GDM1 (cell line): ENCODE data around the gene HLF.

Experiments used
- DNase-seq: peaks from one replicate; lab custom pipeline; 2025; lab: John Stamatoyannopoulos, UW

Gene HLF

GRCh38 chr17:55274355-55275255 lies 9.8 kb downstream of the HLF start:
- no peak for DNase-seq

GRCh38 chr17:55275894-55276804 lies 11.4 kb downstream of the HLF start:
- DNase-seq: no peak

DNA sequence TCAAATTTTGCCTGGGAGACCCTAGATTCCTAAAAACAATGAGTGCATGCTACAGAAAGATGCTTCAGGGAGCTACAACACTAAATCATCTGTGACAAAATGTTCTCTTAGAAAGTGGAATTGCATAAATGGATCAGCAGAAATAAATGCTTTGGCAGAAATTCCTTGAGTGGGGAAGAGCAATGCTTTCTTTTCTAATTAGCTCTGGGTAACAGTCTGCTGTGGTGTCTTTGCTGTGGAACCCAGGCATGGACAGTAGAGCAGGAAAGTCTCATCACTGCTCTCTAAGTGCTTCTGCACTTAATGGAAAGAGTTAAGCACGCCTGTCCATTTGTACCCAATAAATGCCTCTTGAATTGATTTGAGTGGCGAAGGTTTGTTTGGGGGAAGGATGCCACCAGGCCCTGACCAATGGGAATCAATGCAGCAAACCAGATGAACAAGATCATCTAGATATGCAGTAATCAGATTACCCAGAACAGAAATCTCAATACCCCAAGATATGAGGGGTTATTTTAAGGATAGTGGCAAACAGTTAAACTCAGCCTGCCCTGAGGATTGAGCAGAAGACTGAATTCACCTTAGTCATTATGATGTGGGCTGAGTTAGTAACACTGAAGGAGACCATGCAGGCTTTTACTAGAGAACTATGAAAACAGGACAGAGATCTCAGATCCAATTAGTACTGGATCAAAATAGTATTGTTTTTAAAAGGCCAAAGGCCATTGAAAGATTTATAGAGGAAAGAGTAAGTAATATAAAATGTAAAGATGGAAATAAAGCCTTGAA lies 13.6 kb downstream of the HLF start:
- DNase-seq: no peak

GRCh38 chr17:55279203-55279602 lies 14.4 kb downstream of the HLF start:
- no peak for DNase-seq

- DNase-seq: no peak
Measured at GRCh38 chr17:55279788-55280187, 15.0 kb downstream of the HLF start.

DNA sequence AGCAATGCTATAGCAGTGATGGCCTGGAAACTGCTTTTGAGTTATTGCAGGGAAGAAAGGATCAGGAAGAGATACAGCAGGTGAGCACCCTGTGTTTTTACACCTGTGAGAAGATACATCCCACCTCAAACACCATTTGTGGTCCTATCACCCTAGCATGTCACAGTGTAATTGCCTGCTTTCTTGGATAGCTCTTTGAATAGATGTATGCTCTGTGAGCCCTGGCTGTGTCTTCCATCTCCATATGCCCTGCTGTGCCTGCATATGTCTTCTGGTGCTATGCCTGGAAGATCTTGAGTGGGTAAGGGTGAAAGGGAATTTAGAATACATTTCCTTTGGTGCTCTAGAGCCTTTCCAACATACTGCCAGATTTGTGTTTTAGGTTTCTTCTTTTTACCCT lies 15.5 kb downstream of the HLF start:
- DNase-seq: no peak

- no peak for DNase-seq
Measured at GRCh38 chr17:55281649-55282378, 17.1 kb downstream of the HLF start.

DNA sequence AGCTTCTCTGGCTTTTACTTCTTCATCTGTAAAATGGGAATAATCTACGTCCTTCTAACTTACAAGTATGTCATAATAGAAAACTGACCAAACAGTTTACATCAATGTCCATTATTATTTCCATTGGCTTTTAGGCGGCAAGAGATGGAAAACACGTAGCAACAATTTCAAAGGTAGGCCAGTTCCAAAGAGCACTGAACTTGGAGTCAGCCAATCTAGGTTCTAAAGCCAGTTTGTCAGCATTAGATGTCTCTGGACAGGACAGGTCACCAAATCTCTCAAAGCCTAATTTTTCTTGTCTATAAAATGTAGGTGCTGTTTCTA lies 17.6 kb downstream of the HLF start:
- no peak for DNase-seq

DNA sequence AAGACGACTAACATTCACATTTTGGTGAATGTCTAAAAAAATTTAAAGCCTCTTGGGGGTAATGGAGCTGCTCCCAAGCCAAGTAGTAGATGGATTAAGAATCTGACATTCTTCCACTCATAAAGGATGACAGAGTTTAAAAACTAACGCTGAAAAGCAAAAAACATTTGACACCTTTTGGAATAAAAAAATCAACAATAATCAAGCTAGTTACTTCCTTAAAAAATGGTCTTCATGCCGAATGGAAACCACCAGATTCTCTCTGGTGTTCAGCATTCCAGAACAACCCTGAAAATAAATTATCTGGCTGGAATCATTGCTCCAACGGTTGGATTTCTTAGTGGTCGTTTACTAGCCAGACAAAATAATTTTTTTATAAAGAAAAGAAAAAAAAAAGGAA lies 18.0 kb downstream of the HLF start:
- DNase-seq: no peak

DNA sequence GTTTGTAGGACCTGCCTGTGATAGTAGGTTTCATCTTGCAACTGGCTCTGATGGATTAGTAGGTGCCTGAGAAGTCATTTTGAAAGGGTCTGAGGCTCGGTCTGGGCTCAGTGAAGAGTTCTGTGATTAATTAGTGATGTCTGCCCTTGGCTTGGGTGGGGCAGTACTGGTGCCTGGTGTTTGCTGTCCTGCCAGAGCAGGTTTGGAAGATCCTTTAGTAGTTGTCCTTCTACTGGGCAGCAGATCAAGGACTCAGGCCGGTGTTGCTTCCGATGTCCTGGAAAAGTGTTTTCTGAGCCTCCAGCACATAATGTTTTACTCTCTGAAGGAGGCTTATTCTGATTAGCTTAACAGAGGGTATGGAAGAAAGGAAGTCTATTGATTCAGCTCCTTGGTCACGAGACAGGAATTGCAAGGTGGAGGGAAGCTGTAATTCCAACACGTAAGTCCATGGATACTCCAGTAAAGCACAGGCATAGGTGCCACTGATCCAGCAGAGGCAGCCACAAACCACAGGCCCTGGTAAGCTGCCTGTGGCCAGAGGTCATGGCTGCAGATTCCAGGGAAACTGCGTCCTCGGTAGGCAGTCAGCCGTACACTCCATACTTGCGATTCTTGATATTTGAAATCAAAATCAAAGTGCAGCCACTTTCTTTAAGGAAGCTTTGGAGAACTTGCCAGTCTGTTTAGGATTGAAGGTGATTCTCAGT lies 18.7 kb downstream of the HLF start:
- no peak for DNase-seq

DNA sequence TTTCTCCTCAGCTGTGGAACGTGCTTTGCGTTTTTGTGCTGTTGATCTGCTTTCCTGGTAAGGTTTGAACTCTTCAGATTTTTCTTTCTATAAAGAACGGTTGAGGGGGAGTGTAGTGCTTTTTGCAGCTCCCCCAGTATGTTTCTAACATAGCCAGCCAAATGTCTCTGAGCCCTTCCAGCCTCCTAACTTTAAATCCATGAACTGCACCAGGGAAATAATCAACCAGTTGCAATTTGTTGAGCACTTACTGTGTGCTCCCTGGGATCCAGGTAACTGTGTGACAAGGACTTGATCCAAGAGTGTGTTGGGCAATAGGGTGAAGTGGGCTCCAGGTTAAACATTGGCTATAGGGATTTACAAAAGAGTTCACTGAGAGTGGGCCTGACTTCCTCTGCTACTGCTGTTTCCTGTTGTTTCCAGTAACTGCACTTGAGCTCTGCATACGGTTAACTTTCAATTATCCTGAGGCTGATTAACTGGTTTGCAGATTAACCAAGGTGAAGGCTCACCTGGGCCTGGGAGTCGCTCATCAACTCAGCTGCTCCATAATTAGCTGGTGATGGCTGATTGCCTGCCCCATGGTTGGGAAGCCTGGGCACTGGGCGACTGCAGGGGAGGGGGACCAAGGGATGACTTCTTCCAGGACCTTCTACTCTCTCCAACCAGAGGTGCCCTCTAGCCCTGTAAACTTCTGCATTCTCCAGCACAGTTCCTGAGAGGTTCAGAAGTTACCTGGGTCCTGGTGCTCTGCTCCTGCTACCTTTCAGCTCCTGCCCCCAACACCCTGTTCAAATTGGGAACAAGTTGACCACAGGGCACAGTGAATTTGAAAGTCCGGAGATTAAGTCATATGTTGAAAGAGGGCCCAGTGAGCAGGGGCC lies 19.5 kb downstream of the HLF start:
- no peak for DNase-seq

DNA sequence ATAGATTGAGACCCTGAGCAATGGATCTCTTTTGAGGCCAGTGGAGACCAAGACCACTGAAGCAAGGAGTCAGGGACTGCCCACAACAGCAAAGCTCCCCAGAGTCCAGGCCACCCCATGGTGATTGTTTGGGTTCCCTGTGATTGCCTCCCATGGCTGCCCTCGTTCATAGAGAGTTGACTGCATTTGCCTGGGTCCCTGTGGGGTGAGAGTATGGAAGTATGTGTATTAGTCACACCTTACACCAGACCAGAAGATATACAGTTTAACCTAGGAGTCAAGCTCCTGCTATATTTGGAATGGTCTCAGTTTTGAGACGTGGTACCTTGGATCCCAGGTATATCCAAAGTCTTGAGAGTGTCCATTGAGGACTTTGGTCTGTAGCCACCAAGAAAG lies 20.2 kb downstream of the HLF start:
- no peak for DNase-seq

- DNase-seq: no peak
Measured at GRCh38 chr17:55285340-55286301, 20.9 kb downstream of the HLF start.

GRCh38 chr17:55286681-55287589 lies 22.2 kb downstream of the HLF start:
- DNase-seq: no peak

- DNase-seq: no peak
Measured at GRCh38 chr17:55288356-55289105, 23.8 kb downstream of the HLF start.

- DNase-seq: no peak
Measured at GRCh38 chr17:55289106-55289446, 24.3 kb downstream of the HLF start.

GRCh38 chr17:55289978-55290377 lies 25.2 kb downstream of the HLF start:
- DNase-seq: no peak
